ENCODE results near the gene TESK1. TPM values are rescaled to one million over a fixed set of nuclear protein-coding genes. Genes with fewer than 3 reads are reported as not detected.
A peak's percentile ranks its signal among the peaks of the same experiment; 100 is the strongest.
"Not testable (repeated sequence)": the region's sequence is repeated elsewhere in the genome, so short reads cannot be mapped to it uniquely, and the experiment has no call there.

Gene TESK1
- total RNA-seq, 6 donors from 2014 or later: 36.9 to 61.9 (median 43.6) TPM

- peaks cover 13 to 35% (median 20%) of the 10 kb centered on the region in 4 donors for H3K4me1 ChIP-seq
- H3K9me3 ChIP-seq: no peaks in the 10 kb centered on the region
- DNase-seq: no peak
- H3K4me3 ChIP-seq: no peak overlapping the region
- peaks cover 18 to 29% (median 28%) of the 10 kb centered on the region in 4 donors for H3K36me3 ChIP-seq
- TF ChIP-seq, protein P1, sequence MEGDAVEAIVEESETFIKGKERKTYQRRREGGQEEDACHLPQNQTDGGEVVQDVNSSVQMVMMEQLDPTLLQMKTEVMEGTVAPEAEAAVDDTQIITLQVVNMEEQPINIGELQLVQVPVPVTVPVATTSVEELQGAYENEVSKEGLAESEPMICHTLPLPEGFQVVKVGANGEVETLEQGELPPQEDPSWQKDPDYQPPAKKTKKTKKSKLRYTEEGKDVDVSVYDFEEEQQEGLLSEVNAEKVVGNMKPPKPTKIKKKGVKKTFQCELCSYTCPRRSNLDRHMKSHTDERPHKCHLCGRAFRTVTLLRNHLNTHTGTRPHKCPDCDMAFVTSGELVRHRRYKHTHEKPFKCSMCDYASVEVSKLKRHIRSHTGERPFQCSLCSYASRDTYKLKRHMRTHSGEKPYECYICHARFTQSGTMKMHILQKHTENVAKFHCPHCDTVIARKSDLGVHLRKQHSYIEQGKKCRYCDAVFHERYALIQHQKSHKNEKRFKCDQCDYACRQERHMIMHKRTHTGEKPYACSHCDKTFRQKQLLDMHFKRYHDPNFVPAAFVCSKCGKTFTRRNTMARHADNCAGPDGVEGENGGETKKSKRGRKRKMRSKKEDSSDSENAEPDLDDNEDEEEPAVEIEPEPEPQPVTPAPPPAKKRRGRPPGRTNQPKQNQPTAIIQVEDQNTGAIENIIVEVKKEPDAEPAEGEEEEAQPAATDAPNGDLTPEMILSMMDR (IDR thresholded peaks at IDR 0.05): no peak
- TF ChIP-seq EP300 (IDR thresholded peaks at IDR 0.05): no peak
- TF ChIP-seq POLR2A (IDR thresholded peaks at IDR 0.05): no peak
- TF ChIP-seq POLR2AphosphoS5 (IDR thresholded peaks at IDR 0.05): no peak
- no peak overlapping the region for H3K27ac ChIP-seq
- 88 to 100% methylated on average over 1 to 7 of the region's 7 CpGs for WGBS, 2 donors
- no peak for ATAC-seq (ENCODE audit: low FRiP score in 2 of 2)
- H3K27me3 ChIP-seq: no peaks in the 10 kb centered on the region
Observed at GRCh38 chr9:35608221-35608620, 3.2 kb downstream of the TESK1 start.

DNA sequence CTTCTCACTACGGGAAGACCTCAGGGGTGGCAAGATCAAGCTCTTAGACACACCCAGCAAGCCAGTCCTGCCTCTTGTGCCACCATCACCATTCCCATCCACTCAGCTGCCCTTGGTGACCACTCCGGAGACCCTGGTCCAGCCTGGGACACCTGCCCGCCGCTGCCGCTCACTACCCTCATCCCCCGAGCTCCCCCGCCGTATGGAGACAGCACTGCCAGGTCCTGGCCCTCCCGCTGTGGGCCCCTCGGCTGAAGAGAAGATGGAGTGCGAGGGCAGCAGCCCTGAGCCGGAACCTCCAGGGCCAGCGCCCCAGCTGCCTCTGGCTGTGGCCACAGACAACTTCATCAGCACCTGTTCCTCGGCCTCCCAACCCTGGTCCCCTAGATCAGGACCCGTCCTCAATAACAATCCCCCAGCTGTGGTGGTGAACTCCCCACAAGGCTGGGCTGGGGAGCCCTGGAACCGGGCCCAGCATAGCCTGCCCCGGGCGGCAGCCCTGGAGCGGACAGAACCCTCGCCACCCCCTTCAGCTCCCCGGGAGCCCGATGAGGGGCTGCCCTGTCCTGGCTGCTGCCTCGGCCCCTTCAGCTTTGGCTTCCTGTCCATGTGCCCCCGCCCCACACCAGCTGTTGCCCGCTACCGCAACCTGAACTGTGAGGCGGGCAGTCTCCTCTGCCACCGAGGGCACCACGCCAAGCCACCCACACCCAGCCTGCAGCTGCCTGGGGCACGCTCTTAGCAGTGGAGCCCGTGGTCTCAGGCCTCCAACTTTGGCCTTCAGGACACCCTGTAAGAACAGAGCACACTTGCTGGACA, 4.1 kb downstream of the TESK1 start:
- WGBS, 2 donors: 95% methylated on average over 23 to 29 of the region's 31 CpGs
- DNase-seq (peak in 1 of 2 donors; percentile 75), ATAC-seq (ENCODE audit: low FRiP score in 2 of 2) (no peak)
- TF ChIP-seq POLR2A (IDR thresholded peaks at IDR 0.05) (no peak), EP300 (IDR thresholded peaks at IDR 0.05) (no peak), POLR2AphosphoS5 (IDR thresholded peaks at IDR 0.05) (no peak)
- TF ChIP-seq, protein P1 (IDR thresholded peaks at IDR 0.05): no peak
- Histone ChIP-seq H3K36me3 (peaks cover 18 to 29% (median 28%) of the 10 kb centered on the region in 4 donors), H3K27me3 (no peaks in the 10 kb centered on the region), H3K27ac (no peak overlapping the region), H3K4me1 (peaks cover 13 to 30% (median 16%) of the 10 kb centered on the region in 4 donors), H3K9me3 (no peaks in the 10 kb centered on the region), H3K4me3 (no peak overlapping the region)

- Histone ChIP-seq H3K27ac (no peak overlapping the region), H3K36me3 (peaks cover 18 to 29% (median 28%) of the 10 kb centered on the region in 4 donors), H3K4me1 (peaks cover 13 to 25% (median 16%) of the 10 kb centered on the region in 4 donors), H3K4me3 (no peak overlapping the region), H3K27me3 (no peaks in the 10 kb centered on the region), H3K9me3 (no peaks in the 10 kb centered on the region)
- peak in 1 of 2 donors; percentile 52 for DNase-seq
- WGBS, 2 donors: 94% methylated on average over 12 to 13 of the region's 13 CpGs
- no peak for ATAC-seq (ENCODE audit: low FRiP score in 2 of 2)
- TF ChIP-seq, protein P1 (IDR thresholded peaks at IDR 0.05): no peak
Observed at GRCh38 chr9:35609820-35610163, 4.7 kb downstream of the TESK1 start.

GRCh38 chr9:35611230-35611797, 6.3 kb downstream of the TESK1 start:
- Histone ChIP-seq H3K4me3 (no peak overlapping the region), H3K4me1 (peaks cover 8 to 15% (median 10%) of the 10 kb centered on the region in 4 donors), H3K27me3 (no peaks in the 10 kb centered on the region), H3K27ac (no peak overlapping the region), H3K36me3 (peaks cover 18 to 29% (median 28%) of the 10 kb centered on the region in 4 donors), H3K9me3 (no peaks in the 10 kb centered on the region)
- TF ChIP-seq, protein P1 (IDR thresholded peaks at IDR 0.05): peak; percentile 38 to 59 (median 45)
- TF ChIP-seq POLR2A (IDR thresholded peaks at IDR 0.05): no peak
- ATAC-seq (ENCODE audit: low FRiP score in 2 of 2) (peak; percentile 23 to 77), DNase-seq (peak in 1 of 2 donors; percentile 47)
- WGBS, 2 donors: 20 to 25% methylated on average over 5 to 8 of the region's 8 CpGs

DNA sequence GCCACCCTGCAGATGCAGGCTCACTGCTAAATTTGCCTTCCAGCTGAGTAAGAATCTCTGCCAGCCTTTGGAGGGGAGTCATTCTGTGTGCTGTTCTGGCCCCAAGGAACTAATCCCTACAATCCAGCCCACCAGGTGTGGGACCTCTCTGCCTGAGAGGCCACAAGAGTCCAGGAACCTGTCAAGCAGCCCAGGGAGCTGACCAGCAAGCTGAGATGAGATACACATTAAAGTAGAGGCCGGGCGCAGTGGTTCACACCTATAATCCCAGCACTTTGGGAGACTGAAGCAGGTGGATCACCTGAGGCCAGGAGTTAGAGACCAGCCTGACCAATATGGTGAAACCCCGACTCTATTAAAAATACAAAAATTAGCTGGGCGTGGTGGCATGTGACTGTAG, 7.0 kb downstream of the TESK1 start:
- not testable (repeated sequence) for H3K27ac ChIP-seq; H3K27me3 ChIP-seq; H3K9me3 ChIP-seq; ATAC-seq (ENCODE audit: low FRiP score in 2 of 2); DNase-seq; H3K4me3 ChIP-seq
- WGBS, 2 donors: 89 to 96% methylated on average over 2 to 4 of the region's 4 CpGs
- peaks cover 7 to 14% (median 8%) of the 10 kb centered on the region in 4 donors for H3K4me1 ChIP-seq
- peaks cover 18 to 29% (median 28%) of the 10 kb centered on the region in 4 donors for H3K36me3 ChIP-seq

All from upper lobe of left lung (tissue), 6 donors.